Right forelimb (tissue), 1 donor: ENCODE measurements around the gene MTG1.

Experiments used
- DNase-seq: peaks from one replicate; pipeline ENCODE4 v3.0.0-alpha.2; 2018

The MTG1 gene

GRCh38 chr10:133471300-133472109 lies 77.5 kb downstream of the MTG1 start:
- no peak for DNase-seq
